Measurements from ENCODE around the gene BRINP2. TPM values are rescaled to one million over a fixed set of nuclear protein-coding genes. Genes with fewer than 3 reads are reported as not detected.

Gene BRINP2
- total and polyA plus RNA-seq, 4 donors: 0.05 to 0.75 (median 0.36) TPM

DNA sequence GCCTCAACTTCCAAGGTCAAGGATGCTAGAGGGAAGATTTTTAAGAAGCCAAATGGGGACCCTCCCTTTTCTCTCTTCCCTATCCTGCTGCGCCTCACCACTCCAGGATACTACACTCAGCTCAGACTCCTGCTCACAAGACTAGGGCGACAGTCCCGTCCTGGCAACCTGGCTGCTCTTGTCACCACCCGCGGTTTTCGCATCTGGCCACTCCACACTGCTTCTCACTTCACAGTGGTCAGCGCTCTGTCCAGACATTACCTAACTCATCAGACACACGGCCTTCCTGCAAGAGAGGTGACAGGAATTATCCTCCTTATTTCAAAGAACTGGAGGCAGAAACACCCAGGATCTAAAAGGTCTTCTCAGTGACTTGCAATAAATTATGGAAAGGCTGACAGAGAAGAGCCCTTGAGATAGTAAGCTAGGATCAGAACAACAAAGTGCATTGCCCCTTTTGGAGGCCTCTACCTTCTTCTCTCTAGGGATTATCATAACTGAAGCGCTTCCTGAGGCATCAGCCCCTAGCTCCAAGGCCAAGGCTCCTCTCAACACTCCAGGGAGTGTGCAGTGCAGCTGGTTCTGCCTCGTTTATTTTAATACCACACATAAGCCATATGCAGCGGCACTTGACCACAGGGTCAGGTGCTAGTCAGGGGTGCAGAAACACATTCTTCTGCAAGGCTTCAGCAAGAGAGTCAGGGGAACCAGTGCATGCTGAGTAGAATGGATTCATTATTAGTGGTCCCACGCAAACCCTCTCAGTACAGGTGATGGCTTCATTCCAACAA, 48.1 kb upstream of the BRINP2 start:
- Histone ChIP-seq H3K4me1 (ENCODE audit: control insufficient read depth in 4 of 4, insufficient read depth in 4 of 4, low read length in 3 of 4) (no peaks in the 10 kb centered on the region), H3K9ac (ENCODE audit: low read depth in 1 of 2, low read length in 2 of 2) (no peak overlapping the region), H3K36me3 (ENCODE audit: control insufficient read depth in 4 of 4, insufficient read depth in 3 of 4, low read depth in 1 of 4, low read length in 3 of 4) (no peaks in the 10 kb centered on the region), H3K9me3 (ENCODE audit: control insufficient read depth in 4 of 4, low read length in 3 of 4) (no peaks in the 10 kb centered on the region), H3K4me3 (ENCODE audit: low read depth in 1 of 3, low read length in 3 of 3) (no peak overlapping the region), H3K27me3 (ENCODE audit: control insufficient read depth in 4 of 4, insufficient read depth in 4 of 4, low read length in 3 of 4) (peaks cover 0 to 3% (median 0%) of the 10 kb centered on the region in 4 donors), H3K27ac (ENCODE audit: low read depth in 1 of 2, low read length in 2 of 2) (no peak overlapping the region)
- no peak for DNase-seq (ENCODE audit: low spot score)
- TF ChIP-seq HNF4A (conservative IDR thresholded peaks at IDR 0.05): no peak
- TF ChIP-seq EGR1 (IDR thresholded peaks at IDR 0.05; ENCODE audit: low read depth in 2 of 2): no peak
- TF ChIP-seq RXRA (IDR thresholded peaks at IDR 0.05): no peak
- TF ChIP-seq FOXA2 (IDR thresholded peaks at IDR 0.05): no peak
- TF ChIP-seq, protein P1, sequence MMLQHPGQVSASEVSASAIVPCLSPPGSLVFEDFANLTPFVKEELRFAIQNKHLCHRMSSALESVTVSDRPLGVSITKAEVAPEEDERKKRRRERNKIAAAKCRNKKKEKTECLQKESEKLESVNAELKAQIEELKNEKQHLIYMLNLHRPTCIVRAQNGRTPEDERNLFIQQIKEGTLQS (IDR thresholded peaks at IDR 0.05): no peak
- no peak for TF ChIP-seq TAF1 (conservative IDR thresholded peaks at IDR 0.05)
- 88% methylated on average over 12 of the region's 12 CpGs for WGBS

DNA sequence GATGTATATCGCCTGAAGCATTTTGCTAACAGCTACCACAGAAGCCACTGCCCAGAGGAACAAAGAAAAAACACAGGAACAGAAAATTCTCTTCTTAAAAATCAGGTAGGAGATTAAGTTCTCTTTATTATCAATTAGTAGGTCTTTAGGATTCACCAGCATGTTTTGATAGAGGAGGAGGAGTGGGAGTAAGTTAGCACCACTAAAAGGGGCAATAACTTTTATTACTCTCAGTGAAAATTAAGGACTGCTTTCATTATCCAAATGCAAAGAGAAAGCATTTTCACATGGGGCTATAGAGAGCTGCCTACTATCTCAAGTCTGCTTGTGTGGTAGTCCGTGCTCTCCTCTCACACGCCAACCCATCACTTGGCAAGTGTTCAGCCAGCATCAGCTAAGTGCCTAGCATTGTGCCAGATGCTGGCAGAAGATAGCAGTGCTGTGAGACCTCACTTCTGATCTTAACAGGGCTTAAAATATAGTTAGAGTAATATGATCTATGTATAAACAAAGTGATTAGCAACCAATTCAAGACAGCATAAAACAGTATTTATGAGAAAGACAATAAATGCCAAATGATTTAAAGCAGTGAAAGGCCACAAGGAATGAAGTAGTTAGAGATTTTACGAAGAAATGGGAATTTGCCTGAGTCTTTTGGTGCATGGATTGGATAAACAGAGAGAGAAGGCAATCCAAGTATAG, 46.0 kb upstream of the BRINP2 start:
- H3K9ac ChIP-seq (ENCODE audit: low read depth in 1 of 2, low read length in 2 of 2): no peak overlapping the region
- 83% methylated on average over 4 of the region's 4 CpGs for WGBS
- H3K9me3 ChIP-seq (ENCODE audit: control insufficient read depth in 4 of 4, low read length in 3 of 4): no peaks in the 10 kb centered on the region
- no peak for DNase-seq (ENCODE audit: low spot score)
- H3K4me3 ChIP-seq (ENCODE audit: low read depth in 1 of 3, low read length in 3 of 3): no peak overlapping the region
- H3K4me1 ChIP-seq (ENCODE audit: control insufficient read depth in 4 of 4, insufficient read depth in 4 of 4, low read length in 3 of 4): no peaks in the 10 kb centered on the region
- H3K36me3 ChIP-seq (ENCODE audit: control insufficient read depth in 4 of 4, insufficient read depth in 3 of 4, low read depth in 1 of 4, low read length in 3 of 4): no peaks in the 10 kb centered on the region
- H3K27ac ChIP-seq (ENCODE audit: low read depth in 1 of 2, low read length in 2 of 2): no peak overlapping the region
- TF ChIP-seq JUND (IDR thresholded peaks at IDR 0.05) (no peak), FOXA2 (IDR thresholded peaks at IDR 0.05) (no peak), SP1 (IDR thresholded peaks at IDR 0.05) (no peak), NR2F2 (IDR thresholded peaks at IDR 0.05) (no peak)
- peaks cover 0 to 3% (median 0%) of the 10 kb centered on the region in 4 donors for H3K27me3 ChIP-seq (ENCODE audit: control insufficient read depth in 4 of 4, insufficient read depth in 4 of 4, low read length in 3 of 4)

DNA sequence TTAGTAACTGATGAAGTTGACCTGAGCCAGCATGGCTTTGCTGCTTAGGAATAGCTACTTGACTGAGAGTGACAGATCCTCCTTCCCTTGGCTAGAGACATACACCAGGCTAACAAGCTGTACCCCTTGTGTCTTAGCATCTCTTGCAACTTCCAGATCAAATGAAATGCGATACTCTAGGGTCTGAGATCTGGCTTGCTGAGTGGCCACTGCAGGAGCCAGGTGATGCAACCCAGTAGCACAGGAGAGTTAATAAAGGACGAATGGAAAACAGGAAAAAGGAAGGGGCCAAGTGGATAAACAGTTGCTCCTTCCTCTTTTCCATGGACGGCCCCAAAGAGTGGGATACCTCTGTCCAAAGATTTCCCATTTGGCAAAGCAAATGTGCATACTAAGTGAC, 44.5 kb upstream of the BRINP2 start:
- Histone ChIP-seq H3K27me3 (ENCODE audit: control insufficient read depth in 4 of 4, insufficient read depth in 4 of 4, low read length in 3 of 4) (peaks cover 0 to 3% (median 0%) of the 10 kb centered on the region in 4 donors), H3K36me3 (ENCODE audit: control insufficient read depth in 4 of 4, insufficient read depth in 3 of 4, low read depth in 1 of 4, low read length in 3 of 4) (no peaks in the 10 kb centered on the region), H3K9me3 (ENCODE audit: control insufficient read depth in 4 of 4, low read length in 3 of 4) (no peaks in the 10 kb centered on the region), H3K4me3 (ENCODE audit: low read depth in 1 of 3, low read length in 3 of 3) (no peak overlapping the region), H3K4me1 (ENCODE audit: control insufficient read depth in 4 of 4, insufficient read depth in 4 of 4, low read length in 3 of 4) (no peaks in the 10 kb centered on the region), H3K27ac (ENCODE audit: low read depth in 1 of 2, low read length in 2 of 2) (no peak overlapping the region), H3K9ac (ENCODE audit: low read depth in 1 of 2, low read length in 2 of 2) (no peak overlapping the region)
- 45% methylated on average over 3 of the region's 3 CpGs for WGBS
- DNase-seq (ENCODE audit: low spot score): no peak
- TF ChIP-seq JUND (IDR thresholded peaks at IDR 0.05) (no peak), HNF4A (conservative IDR thresholded peaks at IDR 0.05) (no peak), FOXA2 (IDR thresholded peaks at IDR 0.05) (no peak)
- TF ChIP-seq, protein P2, sequence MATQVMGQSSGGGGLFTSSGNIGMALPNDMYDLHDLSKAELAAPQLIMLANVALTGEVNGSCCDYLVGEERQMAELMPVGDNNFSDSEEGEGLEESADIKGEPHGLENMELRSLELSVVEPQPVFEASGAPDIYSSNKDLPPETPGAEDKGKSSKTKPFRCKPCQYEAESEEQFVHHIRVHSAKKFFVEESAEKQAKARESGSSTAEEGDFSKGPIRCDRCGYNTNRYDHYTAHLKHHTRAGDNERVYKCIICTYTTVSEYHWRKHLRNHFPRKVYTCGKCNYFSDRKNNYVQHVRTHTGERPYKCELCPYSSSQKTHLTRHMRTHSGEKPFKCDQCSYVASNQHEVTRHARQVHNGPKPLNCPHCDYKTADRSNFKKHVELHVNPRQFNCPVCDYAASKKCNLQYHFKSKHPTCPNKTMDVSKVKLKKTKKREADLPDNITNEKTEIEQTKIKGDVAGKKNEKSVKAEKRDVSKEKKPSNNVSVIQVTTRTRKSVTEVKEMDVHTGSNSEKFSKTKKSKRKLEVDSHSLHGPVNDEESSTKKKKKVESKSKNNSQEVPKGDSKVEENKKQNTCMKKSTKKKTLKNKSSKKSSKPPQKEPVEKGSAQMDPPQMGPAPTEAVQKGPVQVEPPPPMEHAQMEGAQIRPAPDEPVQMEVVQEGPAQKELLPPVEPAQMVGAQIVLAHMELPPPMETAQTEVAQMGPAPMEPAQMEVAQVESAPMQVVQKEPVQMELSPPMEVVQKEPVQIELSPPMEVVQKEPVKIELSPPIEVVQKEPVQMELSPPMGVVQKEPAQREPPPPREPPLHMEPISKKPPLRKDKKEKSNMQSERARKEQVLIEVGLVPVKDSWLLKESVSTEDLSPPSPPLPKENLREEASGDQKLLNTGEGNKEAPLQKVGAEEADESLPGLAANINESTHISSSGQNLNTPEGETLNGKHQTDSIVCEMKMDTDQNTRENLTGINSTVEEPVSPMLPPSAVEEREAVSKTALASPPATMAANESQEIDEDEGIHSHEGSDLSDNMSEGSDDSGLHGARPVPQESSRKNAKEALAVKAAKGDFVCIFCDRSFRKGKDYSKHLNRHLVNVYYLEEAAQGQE (IDR thresholded peaks at IDR 0.05): no peak
